ENCODE results near the gene ANKIB1.

- TF ChIP-seq CTCF (IDR thresholded peaks at IDR 0.05 in 8 of 11, conservative IDR thresholded peaks at IDR 0.05 in 3 of 11) (no peak), POLR2A (IDR thresholded peaks at IDR 0.05) (no peak)
Observed at GRCh38 chr7:92332782-92333181, 87.0 kb downstream of the ANKIB1 start.
